HG02763 (cell line): ENCODE results near the gene HMGN5.

ENCODE experiments used
- ATAC-seq: cut with Tn5 transposase; IDR thresholded peaks from one replicate; pipeline ENCODE4 v1.9.1; 2021; ENCODE audit warnings: mild to moderate bottlenecking, moderate library complexity; ENCODE audit not compliant: unreplicated experiment

HMGN5 gene, protein sequence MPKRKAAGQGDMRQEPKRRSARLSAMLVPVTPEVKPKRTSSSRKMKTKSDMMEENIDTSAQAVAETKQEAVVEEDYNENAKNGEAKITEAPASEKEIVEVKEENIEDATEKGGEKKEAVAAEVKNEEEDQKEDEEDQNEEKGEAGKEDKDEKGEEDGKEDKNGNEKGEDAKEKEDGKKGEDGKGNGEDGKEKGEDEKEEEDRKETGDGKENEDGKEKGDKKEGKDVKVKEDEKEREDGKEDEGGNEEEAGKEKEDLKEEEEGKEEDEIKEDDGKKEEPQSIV

DNA sequence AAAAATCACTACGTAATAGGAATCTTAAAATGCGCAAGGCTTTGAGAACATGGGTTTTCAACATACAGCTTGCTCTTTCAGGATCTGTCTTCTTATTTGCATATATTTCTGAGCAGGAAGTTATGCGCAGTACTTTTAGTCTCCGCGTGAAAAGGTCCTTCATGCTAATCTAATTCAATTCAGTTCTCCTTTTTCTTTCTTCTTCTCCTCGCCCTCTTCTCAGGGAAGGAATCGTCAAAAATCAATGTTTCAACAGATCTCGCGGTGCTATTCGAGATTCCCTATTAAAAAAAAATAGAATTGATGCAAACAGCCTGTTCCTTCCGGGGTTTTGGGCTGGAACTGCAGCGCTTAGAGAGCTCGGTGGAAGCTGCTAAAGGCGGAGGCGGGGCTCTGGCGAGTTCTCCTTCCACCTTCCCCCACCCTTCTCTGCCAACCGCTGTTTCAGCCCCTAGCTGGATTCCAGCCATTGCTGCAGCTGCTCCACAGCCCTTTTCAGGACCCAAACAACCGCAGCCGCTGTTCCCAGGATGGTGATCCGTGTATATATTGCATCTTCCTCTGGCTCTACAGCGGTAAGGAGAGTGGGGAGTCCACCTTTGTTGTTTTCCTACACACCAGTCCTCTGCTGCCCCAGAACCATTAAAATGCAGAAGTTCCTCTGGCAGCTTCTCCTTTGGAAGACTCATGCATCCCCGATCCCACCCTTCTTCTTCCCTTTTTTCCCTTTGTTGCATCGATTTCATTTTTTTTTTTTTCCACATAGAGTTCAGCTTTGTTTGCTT, at the start of gene HMGN5, which contains the start of gene SH3BGRL:
Gene HMGN5, minus strand, starts transcription at position 243 of the 785 bp plus-strand sequence. CDS start 80,364 bp downstream, outside the sequence.
Gene SH3BGRL, plus strand, starts transcription at position 432 of the 785 bp plus-strand sequence. Its CDS starts 99 bp downstream, at position 531.
- ATAC-seq, result peak; percentile 94

DNA sequence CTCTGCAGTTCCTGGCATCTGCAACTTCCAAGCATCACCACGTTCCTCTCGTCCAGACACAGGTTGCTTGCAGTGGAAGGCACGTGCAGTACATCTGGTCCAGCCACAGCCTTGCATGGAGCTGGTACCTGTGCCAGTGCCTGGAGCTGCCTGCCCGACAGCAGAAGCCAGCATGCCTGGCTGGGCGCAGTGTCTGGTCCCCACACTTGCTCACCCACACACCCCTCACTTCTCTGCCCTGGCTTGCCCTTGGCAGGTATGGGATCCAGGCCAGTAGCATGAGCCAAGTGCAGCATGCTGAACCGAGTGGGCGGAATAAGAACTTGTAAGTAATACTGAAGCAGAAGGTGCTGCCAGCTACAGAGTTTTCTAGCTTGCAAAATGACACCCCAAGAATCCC, 40.0 kb upstream of the HMGN5 start:
- ATAC-seq, result no peak

DNA sequence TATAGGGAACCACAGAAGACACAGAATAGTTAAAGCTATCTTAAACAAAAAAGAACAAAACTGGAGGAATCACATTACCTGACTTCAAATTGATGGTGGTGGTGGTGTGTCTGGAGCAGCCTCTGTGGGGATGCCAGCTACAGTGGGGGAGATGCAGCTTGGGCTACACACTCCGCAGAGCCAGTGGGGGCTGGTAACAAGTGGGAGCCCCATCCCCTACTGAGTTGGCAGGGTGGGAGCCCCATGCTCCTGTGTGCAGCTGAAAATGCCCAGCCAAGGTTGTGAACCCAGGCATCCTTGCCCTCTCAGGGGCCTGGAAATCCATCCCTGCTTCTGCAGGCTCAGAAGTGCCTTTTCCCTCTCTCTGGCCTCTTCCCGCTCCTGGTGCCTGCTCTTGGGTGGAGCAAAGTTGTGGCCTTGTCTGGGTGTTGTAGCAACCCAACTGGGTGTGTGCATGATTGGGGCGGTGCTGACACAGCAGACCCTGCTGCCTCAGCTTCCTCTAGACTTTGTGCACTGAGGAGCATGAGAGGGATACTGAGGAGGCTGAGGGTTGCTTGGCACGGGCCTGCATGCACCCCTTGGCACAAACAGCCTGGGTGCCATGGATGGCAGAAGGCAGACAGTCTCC, 39.1 kb upstream of the HMGN5 start:
- no peak for ATAC-seq

DNA sequence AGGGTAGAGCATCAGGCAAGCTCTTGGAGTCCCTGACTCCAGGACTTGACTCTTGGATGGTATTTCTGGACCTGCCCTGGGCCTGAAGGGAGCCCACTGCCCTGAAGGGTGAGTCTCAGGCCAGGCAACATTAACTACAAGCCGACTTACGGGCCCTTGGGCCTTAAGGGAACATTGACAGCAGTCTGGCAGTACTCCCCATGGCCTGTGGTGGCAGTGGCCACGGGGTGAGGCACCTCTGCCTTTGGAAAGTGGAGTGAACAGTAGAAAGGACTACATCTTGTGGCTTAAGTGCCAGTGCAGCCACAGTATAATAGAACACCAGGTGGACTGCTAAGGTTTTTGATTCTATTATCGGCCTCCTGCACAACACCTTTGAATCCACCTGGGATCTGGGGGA, 36.5 kb upstream of the HMGN5 start:
- ATAC-seq, result no peak

DNA sequence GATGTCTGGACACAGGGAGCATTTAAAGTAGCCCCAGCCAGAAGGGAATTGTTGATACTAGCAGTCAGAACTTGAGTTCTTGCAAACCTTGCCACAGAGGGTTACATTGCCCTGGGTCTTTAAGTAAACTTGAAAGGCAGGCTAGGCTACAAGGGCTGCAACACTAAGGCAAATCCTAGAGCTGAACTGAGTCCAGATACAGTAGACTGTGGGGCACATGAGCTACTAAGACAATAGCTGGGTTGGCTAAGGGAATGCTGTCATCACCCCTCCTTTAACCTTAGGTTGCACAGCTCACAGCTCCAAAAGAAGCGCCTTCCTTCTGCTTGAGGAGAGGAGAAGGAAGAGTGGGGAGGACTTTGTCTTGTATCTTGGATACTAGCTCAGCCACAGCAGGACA, 35.8 kb upstream of the HMGN5 start:
- ATAC-seq, result no peak

DNA sequence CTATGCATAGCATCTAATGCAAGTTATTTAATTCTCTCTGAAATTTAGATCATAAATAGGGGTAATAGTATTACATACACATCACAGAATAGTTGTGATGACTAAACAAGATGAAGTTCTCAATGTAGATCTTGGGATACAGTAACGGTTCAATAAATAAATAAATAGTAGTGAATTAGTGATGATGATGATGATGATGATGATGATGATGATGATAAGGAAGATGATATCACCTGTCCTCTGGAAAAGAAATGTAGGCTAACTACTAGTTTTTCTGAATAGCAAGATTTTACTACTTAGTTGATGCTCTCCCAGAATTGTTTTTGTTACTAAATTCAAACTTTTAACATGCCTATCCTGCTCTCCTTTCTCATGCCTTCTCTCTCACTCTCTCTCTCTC, 30.5 kb upstream of the HMGN5 start:
- ATAC-seq, result no peak

DNA sequence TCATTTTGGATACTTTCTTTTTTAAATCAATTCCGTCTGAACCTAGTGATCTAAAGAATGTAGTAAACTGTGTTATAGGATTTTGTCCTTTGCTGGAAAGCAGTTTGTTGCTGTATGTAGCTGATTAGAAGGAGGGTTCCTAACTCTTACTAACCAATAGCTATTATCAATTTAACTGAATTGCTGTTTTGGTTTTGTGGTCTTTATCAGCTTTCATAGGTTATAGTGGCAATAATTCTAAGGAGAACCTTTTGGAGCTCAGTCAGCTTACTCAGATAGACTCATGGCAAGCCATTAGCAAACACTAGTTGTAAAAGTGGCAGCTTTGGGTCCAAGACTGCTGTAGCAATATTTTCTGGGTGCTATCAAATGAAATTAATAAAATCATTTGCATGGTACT, 29.8 kb upstream of the HMGN5 start:
- no peak for ATAC-seq

DNA sequence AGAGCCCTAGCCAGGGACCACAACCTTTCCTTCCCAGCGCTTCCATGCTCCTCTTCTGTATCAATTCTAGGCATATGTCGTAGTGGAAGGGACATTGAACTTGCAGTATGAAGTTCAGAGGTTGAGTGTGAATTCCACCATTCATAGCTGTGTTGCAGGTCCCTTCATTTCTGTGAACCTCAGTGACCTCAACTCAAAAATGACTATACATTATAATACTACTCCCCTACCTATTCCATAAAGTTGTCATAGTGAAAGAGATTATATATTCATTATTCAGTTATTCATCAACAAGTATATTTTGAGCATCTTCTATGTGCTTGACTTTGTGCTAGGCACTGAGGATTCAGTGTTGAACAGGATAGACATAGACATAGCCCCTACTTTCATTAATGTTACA, 28.2 kb upstream of the HMGN5 start:
- ATAC-seq, result no peak

DNA sequence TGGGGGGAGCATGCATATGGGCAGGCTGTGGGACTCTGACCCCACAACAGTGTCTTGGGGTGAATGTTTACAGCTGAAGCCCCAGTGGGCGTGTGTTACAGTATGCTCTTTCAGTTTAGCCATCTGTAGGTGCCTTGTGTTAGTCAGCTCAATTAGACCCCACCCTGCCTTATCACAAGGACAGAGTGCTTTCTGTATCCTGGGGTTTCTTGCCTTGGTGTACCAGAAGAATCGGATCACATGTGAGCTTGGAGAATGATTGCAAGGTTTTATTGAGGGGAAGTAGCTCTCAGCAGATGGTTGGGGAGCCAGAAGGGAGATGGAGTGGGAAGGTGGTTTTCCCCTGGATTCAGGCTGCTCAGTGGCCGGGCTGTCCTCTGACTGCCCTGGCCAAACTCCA, 27.5 kb upstream of the HMGN5 start:
- no peak for ATAC-seq

DNA sequence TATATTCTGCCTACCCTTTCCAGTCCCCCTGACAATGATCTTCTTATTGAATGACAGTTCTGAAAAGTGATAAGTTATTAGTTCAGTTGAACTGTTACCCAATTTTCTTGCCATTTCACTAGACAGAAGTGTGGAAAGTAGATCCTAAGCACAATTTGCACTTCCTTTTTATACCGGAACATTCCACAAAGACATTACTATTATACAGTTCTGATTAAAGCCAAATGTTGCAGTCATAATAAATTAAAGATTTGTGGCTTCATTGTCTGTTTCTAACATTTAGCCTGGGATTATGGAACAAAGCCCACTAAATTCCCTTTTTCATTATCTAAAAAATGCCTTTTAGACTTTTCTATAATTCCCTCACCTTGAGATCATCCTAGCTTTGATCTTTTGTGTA, 14.0 kb upstream of the HMGN5 start:
- ATAC-seq, result no peak

DNA sequence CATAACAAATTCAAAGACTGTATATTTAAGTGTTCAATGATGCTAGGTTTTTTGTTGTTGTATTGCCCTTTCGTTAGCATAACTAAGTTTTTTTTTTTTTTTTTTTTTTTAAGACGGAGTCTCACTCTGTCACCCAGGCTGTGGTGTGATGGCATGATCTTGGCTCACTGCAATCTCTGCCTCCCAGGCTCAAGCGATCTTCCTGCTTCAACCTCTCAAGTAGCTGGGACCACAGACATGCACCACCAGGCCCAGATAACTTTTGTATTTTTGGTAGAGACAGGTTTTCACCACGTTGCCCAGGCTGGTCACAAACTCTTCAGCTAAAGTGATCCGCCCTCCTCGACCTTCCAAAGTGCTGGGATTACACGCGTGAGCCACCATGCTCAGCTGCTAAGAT, 7.2 kb upstream of the HMGN5 start:
- no peak for ATAC-seq

DNA sequence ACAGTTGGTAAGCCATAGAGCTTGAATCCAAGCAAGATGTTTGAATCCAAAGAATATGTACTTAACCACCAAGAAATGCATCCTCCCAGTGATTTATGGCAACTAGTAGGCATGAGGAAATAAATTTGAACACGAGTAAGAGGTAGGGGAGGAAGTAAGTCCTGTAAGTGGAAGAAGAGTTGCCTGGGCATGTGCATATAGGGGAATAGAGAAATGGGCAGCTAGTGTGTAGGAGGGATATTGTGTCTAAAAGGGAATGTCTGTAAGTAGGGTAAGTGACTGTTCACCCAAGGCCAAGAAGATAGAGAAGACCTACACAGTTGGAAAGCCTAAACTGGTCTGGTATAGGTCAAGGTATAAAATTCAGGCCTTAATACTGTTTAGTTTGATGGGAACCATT, 4.8 kb upstream of the HMGN5 start:
- ATAC-seq, result no peak

DNA sequence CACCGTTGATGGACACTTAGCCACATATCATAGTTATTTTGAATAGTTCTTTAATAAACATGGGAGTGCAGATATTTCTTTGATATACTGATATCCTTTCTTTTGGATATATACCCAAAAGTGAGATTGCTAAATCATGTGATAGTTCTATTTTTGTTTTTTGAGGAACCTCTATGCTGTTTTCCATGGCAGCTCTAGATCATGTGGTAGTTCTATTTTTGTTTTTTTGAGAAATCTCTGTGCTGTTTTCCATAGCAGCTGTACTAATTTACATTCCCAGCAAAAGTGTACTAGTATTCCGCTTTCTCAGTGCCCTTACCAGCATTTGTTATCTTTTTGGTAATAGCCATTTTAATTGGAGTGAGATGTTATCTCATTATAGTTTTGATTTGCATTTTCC, 3.8 kb upstream of the HMGN5 start:
- no peak for ATAC-seq

DNA sequence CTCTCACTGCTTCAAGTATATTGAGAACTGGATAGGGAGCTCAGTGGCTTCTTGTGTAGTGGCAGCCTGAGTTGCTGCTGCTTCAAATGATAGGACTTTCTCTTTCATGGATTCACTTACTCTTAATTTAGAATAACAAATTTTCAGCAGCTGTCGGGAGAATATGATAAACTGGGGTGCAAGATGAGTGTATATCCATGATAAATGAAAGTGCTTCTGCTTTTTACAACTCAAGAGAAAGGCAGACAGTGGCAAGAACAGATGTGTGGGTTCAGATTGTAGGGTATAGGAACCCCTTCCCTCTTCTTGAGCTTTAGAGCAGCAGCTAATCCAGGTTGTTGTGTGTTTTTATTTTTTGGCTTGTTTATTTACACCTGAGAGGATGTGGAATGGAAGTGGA, 1.2 kb upstream of the HMGN5 start:
- ATAC-seq, result no peak

DNA sequence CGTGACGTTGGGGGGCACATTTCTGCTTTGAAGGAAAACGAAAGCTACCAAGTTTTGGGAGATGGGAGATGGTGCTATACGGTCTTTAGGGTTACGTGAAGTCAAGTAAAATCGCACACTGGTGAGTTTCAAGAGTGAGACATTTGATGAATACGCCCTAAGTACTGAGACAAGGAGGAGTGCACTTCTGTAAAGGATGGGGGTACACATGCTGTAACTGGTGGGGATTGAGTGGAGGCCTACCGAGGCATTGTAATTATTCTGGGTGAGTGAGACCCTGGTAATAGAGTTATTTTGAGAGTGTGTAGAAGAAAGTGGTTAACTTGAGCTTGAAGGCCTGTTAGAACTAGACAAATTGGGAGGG, 725 bp upstream of the HMGN5 start:
- ATAC-seq, result no peak

DNA sequence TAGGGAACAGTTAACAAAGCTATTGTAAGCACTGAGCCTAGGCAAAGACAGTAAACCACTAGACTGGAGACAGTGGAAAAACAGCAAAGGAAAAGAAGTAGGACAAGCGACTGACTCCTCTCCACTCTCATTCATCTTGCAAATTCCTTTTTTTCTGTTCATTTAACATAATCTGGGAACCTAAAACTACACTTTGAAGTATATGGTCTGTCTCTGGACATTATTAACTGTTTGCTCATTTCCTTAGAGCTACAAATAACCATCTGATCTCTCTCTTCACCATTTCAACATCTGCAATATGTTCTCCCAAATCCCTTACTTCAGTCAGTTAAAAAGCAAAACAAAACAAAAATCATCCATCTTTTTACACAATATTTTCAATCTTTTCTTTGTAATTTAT, 642 bp downstream of the HMGN5 start:
- ATAC-seq, result no peak

DNA sequence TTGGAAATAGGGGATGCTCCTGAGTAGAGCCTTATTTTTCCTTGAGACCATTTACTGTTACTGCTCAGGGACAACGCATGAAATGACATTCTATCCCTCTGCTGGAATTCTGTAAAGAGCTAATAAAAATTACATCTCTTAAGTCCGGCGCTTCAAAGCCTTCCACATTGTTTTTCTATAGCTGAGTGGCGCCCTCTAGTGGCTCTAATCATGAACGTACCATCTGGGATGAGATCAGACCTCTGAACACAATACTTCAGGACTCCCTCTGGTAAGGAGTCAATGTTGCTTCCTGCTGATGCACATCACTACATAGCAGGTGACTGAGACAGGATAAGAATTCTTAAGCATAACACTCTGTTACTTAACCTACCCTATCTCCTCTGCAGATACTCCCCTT, 6.0 kb downstream of the HMGN5 start:
- peak; percentile 95 for ATAC-seq

DNA sequence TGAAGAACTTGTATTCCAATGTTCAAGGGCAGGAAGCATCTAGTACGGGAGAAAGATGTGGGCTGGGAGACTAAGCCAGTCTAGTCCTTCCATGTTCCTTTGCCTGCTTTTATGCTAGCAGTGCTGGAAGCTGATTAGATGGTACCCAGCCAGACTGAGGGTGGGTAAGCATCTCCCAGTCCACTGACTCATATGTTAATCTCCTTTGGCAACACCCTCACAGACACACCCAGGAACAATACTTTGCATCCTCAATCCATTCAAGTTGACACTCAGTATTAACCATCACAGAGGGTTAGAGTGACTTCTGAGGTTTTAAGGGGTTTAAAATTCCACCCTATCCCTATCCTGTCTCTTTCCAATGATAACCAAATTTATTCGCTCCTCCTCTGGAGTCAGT, 6.5 kb downstream of the HMGN5 start:
- no peak for ATAC-seq

DNA sequence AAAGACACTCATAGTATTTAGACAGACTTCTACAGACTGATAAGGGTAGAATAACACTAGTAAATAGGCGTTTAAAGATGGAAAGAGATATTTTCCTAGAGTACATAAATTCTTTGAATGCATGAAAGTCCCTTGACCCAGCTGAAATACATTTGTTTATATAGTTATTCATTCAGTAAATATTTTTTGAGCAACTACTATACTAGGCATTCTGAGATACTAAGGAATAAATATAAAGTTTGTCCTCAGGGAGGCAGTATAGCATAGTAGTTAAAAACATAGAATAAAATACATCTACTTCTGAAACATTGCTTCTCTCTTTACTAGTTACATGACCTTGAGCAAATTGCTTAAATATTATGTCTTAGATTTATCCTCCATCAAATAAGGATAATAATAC, 27.4 kb downstream of the HMGN5 start:
- no peak for ATAC-seq

DNA sequence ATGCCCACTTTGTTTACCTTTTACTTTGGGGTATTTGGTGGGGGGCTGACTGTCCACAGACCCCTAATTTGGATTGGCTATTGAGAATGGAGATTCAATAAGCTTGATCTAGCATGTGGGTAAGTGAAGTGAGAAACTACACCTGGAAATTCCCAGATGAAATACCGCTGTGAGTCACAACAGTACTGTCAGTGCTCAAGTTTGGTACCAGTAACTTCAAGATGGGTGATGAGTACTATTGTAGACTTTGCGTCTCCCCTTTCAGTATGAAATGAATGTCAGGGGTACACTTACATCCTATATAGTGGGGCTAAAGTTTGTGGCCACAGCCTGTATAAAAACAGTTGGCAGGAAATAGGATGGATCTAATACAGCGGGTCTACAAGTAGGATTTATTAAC, 33.3 kb downstream of the HMGN5 start:
- no peak for ATAC-seq

DNA sequence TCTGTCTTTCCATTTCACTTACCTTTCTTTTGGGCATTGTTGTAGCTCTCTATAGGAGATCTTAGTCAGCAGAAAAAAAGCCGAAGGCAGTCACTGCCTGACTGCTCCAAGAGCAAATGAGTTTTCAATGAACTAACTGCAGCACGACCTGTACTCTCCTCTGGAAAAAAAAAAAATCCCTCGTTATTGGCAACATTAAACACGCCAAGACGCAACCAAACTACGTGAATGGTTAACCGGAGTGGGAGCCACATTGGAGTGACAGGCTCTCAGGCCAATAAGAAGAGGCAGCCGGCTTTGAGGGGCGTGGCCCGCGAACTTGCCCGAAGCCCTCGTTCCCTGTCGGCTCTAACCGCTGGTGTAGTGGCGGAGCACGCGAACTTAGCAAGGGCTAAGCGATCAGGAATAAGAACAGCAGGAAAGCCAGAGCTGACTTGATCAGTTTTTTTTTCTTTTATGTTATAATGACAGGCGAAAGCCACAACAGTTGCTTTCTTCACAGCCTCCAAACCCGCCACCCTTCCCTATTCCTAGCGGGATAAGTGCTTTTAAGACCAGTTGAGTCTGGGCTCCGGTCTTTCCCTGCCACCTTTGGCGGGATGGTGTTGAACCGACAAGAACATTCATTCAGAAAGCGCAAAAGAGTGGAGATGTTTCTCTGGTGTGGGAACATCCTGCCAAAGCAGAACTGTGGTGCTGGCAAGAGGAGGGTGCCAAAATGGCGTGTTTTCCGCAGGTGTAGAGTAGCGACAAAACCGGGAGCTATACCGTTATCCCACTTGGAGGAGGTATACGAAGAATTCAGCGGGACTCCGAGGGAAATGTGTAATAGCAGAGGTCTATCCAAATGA, 80.0 kb downstream of the HMGN5 start:
- peak; percentile 97 for ATAC-seq
